Mammary epithelial cell (primary cell): Measurements from ENCODE around the gene RBM47.

Source experiments
- EZH2 ChIP-seq: IDR thresholded peaks from 2 replicates; pipeline ENCODE4 v1.6.1; 2012; ENCODE audit warnings: low read length, inconsistent platforms, borderline replicate concordance
- TF ChIP-seq, protein P1 (sequence below), 2 donors: IDR thresholded peaks in 1 of 2; conservative IDR thresholded peaks in 1 of 2; 2 replicates each; pipeline ENCODE4 v1.5.1; 2011 to 2012; ENCODE audit warnings: inconsistent platforms in 2 of 2, low read length in 2 of 2, mild to moderate bottlenecking in 2 of 2, control low read depth in 1 of 2, low read depth in 1 of 2; ENCODE audit not compliant: insufficient read depth in 1 of 2; ENCODE audit errors: extremely low read depth in 1 of 2

DNA sequence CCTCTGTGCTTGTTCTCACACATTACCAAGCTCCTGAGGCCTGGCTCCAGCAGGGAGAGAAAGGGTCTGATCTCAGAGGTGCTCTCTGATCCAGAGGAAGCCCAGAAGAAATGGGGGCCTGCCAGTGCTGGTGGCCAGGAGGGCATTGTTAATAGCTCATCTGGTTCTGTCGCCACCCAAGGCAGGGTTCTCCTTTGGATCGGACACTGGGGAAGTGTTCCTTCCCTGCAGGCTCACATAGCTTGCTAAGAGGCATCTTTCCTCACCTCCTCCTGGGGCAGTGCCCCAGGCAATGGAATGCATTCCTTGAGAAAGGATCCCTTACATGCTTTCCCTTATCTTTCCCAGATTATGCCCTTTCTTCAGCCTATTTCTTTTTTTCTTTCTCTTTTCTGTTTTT lies 53.8 kb downstream of the RBM47 start:
- TF ChIP-seq, protein P1, sequence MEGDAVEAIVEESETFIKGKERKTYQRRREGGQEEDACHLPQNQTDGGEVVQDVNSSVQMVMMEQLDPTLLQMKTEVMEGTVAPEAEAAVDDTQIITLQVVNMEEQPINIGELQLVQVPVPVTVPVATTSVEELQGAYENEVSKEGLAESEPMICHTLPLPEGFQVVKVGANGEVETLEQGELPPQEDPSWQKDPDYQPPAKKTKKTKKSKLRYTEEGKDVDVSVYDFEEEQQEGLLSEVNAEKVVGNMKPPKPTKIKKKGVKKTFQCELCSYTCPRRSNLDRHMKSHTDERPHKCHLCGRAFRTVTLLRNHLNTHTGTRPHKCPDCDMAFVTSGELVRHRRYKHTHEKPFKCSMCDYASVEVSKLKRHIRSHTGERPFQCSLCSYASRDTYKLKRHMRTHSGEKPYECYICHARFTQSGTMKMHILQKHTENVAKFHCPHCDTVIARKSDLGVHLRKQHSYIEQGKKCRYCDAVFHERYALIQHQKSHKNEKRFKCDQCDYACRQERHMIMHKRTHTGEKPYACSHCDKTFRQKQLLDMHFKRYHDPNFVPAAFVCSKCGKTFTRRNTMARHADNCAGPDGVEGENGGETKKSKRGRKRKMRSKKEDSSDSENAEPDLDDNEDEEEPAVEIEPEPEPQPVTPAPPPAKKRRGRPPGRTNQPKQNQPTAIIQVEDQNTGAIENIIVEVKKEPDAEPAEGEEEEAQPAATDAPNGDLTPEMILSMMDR (conservative IDR thresholded peaks at IDR 0.05 in 1 of 2, IDR thresholded peaks at IDR 0.05 in 1 of 2; ENCODE audit: extremely low read depth in 1 of 2, insufficient read depth in 1 of 2, low read depth in 1 of 2, low read length in 2 of 2): no peak
- TF ChIP-seq EZH2: no peak
